ENCODE results near the gene EHF.

- TF ChIP-seq CTCF (optimal IDR thresholded peaks at IDR 0.05 in 1 of 3, IDR thresholded peaks at IDR 0.05 in 1 of 3, conservative IDR thresholded peaks at IDR 0.05 in 1 of 3; ENCODE audit: extremely low read depth in 1 of 3, insufficient read depth in 2 of 3, low read length in 3 of 3) = no peak
- no peak for TF ChIP-seq EZH2 (IDR thresholded peaks at IDR 0.05; ENCODE audit: low read length)
These were observed 33.6 kb upstream of the EHF start for GRCh38 chr11:34587282-34587677.

Measured in keratinocyte (primary cell).